ENCODE measurements around the gene THG1L. TPM values are rescaled to one million over a fixed set of nuclear protein-coding genes. Genes with fewer than 3 reads are reported as not detected.
A peak's percentile ranks its signal among the peaks of the same experiment; 100 is the strongest.
"Not testable (repeated sequence)": the region's sequence is repeated elsewhere in the genome, so short reads cannot be mapped to it uniquely, and the experiment has no call there.

THG1L gene
- total and polyA plus RNA-seq, 5 donors, result 5.4 to 11.6 (median 7.0) TPM

- intact Hi-C loops (cut with DNase I), result no loop called here
- Histone ChIP-seq H3K9me3 (ENCODE audit: control insufficient read depth, low read length) (no peaks in the 10 kb centered on the region), H3K27me3 (ENCODE audit: control insufficient read depth, insufficient read depth) (no peaks in the 10 kb centered on the region), H3K27ac (ENCODE audit: low read length) (no peak overlapping the region), H3K4me1 (ENCODE audit: control insufficient read depth, insufficient read depth, low read length) (no peaks in the 10 kb centered on the region), H3K4me3 (ENCODE audit: low read length) (no peak overlapping the region)
- no peak for DNase-seq
- 72% methylated on average over 3 of the region's 3 CpGs for WGBS
- ATAC-seq, result no peak
These were observed 27.5 kb upstream of the THG1L start for GRCh38 chr5:157703736-157704135.

- no peak for ATAC-seq
These were observed 22.4 kb upstream of the THG1L start for GRCh38 chr5:157708866-157709265.

GRCh38 chr5:157709346-157709745, 21.9 kb upstream of the THG1L start:
- no peaks in the 10 kb centered on the region for H3K4me1 ChIP-seq (ENCODE audit: control insufficient read depth, insufficient read depth, low read length)
- no peaks in the 10 kb centered on the region for H3K9me3 ChIP-seq (ENCODE audit: control insufficient read depth, low read length)
- DNase-seq, result no peak
- no peak for ATAC-seq
- H3K27me3 ChIP-seq (ENCODE audit: control insufficient read depth, insufficient read depth), result no peaks in the 10 kb centered on the region
- no peak overlapping the region for H3K27ac ChIP-seq (ENCODE audit: low read length)
- H3K4me3 ChIP-seq (ENCODE audit: low read length), result no peak overlapping the region
- intact Hi-C loops (cut with DNase I), result no loop called here

More at GRCh38 chr5:157708866-157709265, 22.4 kb upstream of the THG1L start:
- Histone ChIP-seq H3K4me1 (ENCODE audit: control insufficient read depth, insufficient read depth, low read length) (no peaks in the 10 kb centered on the region), H3K27me3 (ENCODE audit: control insufficient read depth, insufficient read depth) (no peaks in the 10 kb centered on the region), H3K9me3 (ENCODE audit: control insufficient read depth, low read length) (no peaks in the 10 kb centered on the region), H3K27ac (ENCODE audit: low read length) (no peak overlapping the region), H3K4me3 (ENCODE audit: low read length) (no peak overlapping the region)
- DNase-seq, result no peak
- WGBS, result 60% methylated on average over 1 of the region's 1 CpG
- intact Hi-C loops (cut with DNase I), result no loop called here

GRCh38 chr5:157710431-157710830, 20.8 kb upstream of the THG1L start:
- no peak overlapping the region for H3K4me3 ChIP-seq (ENCODE audit: low read length)
- 70% methylated on average over 3 of the region's 3 CpGs for WGBS
- no peak overlapping the region for H3K27ac ChIP-seq (ENCODE audit: low read length)
- intact Hi-C loops (cut with DNase I), result loop anchor here in 3 of 4 donors (10.0 kb wide), 3 partner anchors 276 to 376 kb away; a partner anchor contains a TSS
- DNase-seq (no peak), ATAC-seq (no peak)
- H3K9me3 ChIP-seq (ENCODE audit: control insufficient read depth, low read length), result no peaks in the 10 kb centered on the region
- H3K27me3 ChIP-seq (ENCODE audit: control insufficient read depth, insufficient read depth), result no peaks in the 10 kb centered on the region
- H3K4me1 ChIP-seq (ENCODE audit: control insufficient read depth, insufficient read depth, low read length), result no peaks in the 10 kb centered on the region

GRCh38 chr5:157710882-157711281, 20.3 kb upstream of the THG1L start:
- Histone ChIP-seq H3K9me3 (ENCODE audit: control insufficient read depth, low read length) (no peaks in the 10 kb centered on the region), H3K27me3 (ENCODE audit: control insufficient read depth, insufficient read depth) (no peaks in the 10 kb centered on the region), H3K4me1 (ENCODE audit: control insufficient read depth, insufficient read depth, low read length) (no peaks in the 10 kb centered on the region), H3K4me3 (ENCODE audit: low read length) (no peak overlapping the region), H3K27ac (ENCODE audit: low read length) (no peak overlapping the region)
- 42% methylated on average over 2 of the region's 2 CpGs for WGBS
- ATAC-seq (no peak), DNase-seq (no peak)
- intact Hi-C loops (cut with DNase I), result loop anchor here in 3 of 4 donors (10.0 kb wide), 3 partner anchors 276 to 376 kb away; a partner anchor contains a TSS

- H3K4me3 ChIP-seq (ENCODE audit: low read length), result no peak overlapping the region
- H3K27ac ChIP-seq (ENCODE audit: low read length), result no peak overlapping the region
- 88% methylated on average over 4 of the region's 4 CpGs for WGBS
- H3K4me1 ChIP-seq (ENCODE audit: control insufficient read depth, insufficient read depth, low read length), result peaks cover 5% of the 10 kb centered on the region
- H3K9me3 ChIP-seq (ENCODE audit: control insufficient read depth, low read length), result no peaks in the 10 kb centered on the region
- intact Hi-C loops (cut with DNase I), result loop anchor here in 3 of 4 donors (10.0 kb wide), 3 partner anchors 279 to 379 kb away; a partner anchor contains a TSS
- H3K27me3 ChIP-seq (ENCODE audit: control insufficient read depth, insufficient read depth), result no peaks in the 10 kb centered on the region
- ATAC-seq, result no peak
- DNase-seq, result no peak
These were observed 17.2 kb upstream of the THG1L start for GRCh38 chr5:157713830-157714595.

GRCh38 chr5:157714596-157714864, 16.7 kb upstream of the THG1L start:
- no peak overlapping the region for H3K27ac ChIP-seq (ENCODE audit: low read length)
- no peak overlapping the region for H3K4me3 ChIP-seq (ENCODE audit: low read length)
- H3K27me3 ChIP-seq (ENCODE audit: control insufficient read depth, insufficient read depth), result no peaks in the 10 kb centered on the region
- H3K9me3 ChIP-seq (ENCODE audit: control insufficient read depth, low read length), result no peaks in the 10 kb centered on the region
- no peak for DNase-seq
- ATAC-seq, result no peak
- H3K4me1 ChIP-seq (ENCODE audit: control insufficient read depth, insufficient read depth, low read length), result peaks cover 5% of the 10 kb centered on the region
- intact Hi-C loops (cut with DNase I), result loop anchor here in 3 of 4 donors (10.0 kb wide), 3 partner anchors 280 to 380 kb away; a partner anchor contains a TSS

- intact Hi-C loops (cut with DNase I), result loop anchor here (5.0 to 10.0 kb wide), 4 partner anchors 284 to 384 kb away; a partner anchor contains a TSS
- no peak overlapping the region for H3K4me3 ChIP-seq (ENCODE audit: low read length)
- peaks cover 5% of the 10 kb centered on the region for H3K4me1 ChIP-seq (ENCODE audit: control insufficient read depth, insufficient read depth, low read length)
- ATAC-seq (peak; percentile 84 to 94), DNase-seq (peak in 2 of 3 donors; percentile 48 to 61)
- WGBS, result 5% methylated on average over 4 of the region's 4 CpGs
- no peaks in the 10 kb centered on the region for H3K27me3 ChIP-seq (ENCODE audit: control insufficient read depth, insufficient read depth)
- no peaks in the 10 kb centered on the region for H3K9me3 ChIP-seq (ENCODE audit: control insufficient read depth, low read length)
- H3K27ac ChIP-seq (ENCODE audit: low read length), result no peak overlapping the region
These were observed 12.7 kb upstream of the THG1L start for GRCh38 chr5:157718519-157718918.

GRCh38 chr5:157719245-157719644, 12.0 kb upstream of the THG1L start:
- ATAC-seq (no peak), DNase-seq (no peak)
- WGBS, result 88% methylated on average over 2 of the region's 2 CpGs
- intact Hi-C loops (cut with DNase I), result loop anchor here (5.0 to 10.0 kb wide), 4 partner anchors 284 to 384 kb away; a partner anchor contains a TSS
- H3K4me3 ChIP-seq (ENCODE audit: low read length), result no peak overlapping the region
- H3K9me3 ChIP-seq (ENCODE audit: control insufficient read depth, low read length), result no peaks in the 10 kb centered on the region
- no peak overlapping the region for H3K27ac ChIP-seq (ENCODE audit: low read length)
- H3K27me3 ChIP-seq (ENCODE audit: control insufficient read depth, insufficient read depth), result no peaks in the 10 kb centered on the region
- peaks cover 5% of the 10 kb centered on the region for H3K4me1 ChIP-seq (ENCODE audit: control insufficient read depth, insufficient read depth, low read length)

GRCh38 chr5:157721159-157721558, 10.1 kb upstream of the THG1L start:
- ATAC-seq, result no peak

GRCh38 chr5:157722895-157723294, 8.3 kb upstream of the THG1L start:
- H3K4me1 ChIP-seq (ENCODE audit: control insufficient read depth, insufficient read depth, low read length); H3K27ac ChIP-seq (ENCODE audit: low read length); H3K27me3 ChIP-seq (ENCODE audit: control insufficient read depth, insufficient read depth); intact Hi-C loops (cut with DNase I); H3K4me3 ChIP-seq (ENCODE audit: low read length); ATAC-seq; H3K9me3 ChIP-seq (ENCODE audit: control insufficient read depth, low read length); DNase-seq: not testable (repeated sequence)
- WGBS, result 90% methylated on average over 2 of the region's 2 CpGs

More at GRCh38 chr5:157721159-157721558, 10.1 kb upstream of the THG1L start:
- DNase-seq, result no peak
- intact Hi-C loops (cut with DNase I), result no loop called here
- Histone ChIP-seq H3K27ac (ENCODE audit: low read length) (no peak overlapping the region), H3K4me1 (ENCODE audit: control insufficient read depth, insufficient read depth, low read length) (peaks cover 5% of the 10 kb centered on the region), H3K9me3 (ENCODE audit: control insufficient read depth, low read length) (no peaks in the 10 kb centered on the region), H3K4me3 (ENCODE audit: low read length) (no peak overlapping the region), H3K27me3 (ENCODE audit: control insufficient read depth, insufficient read depth) (no peaks in the 10 kb centered on the region)
- 88% methylated on average over 6 of the region's 6 CpGs for WGBS
